C4-2B (cell line): ENCODE measurements around the gene NUDT7.

Experiments used
- H3K27ac ChIP-seq: fragments of 450-650 bp; 2 replicates; pipeline ENCODE4 v1.5.1; 2017
- ZFX ChIP-seq: fragments of 450-650 bp; IDR thresholded peaks from 2 replicates; pipeline ENCODE4 v1.6.1; 2017
- TF ChIP-seq, protein P1 (sequence below): fragments of 450-650 bp; conservative IDR thresholded peaks from 2 replicates; pipeline ENCODE4 v1.5.1; 2017; ENCODE audit warnings: mild to moderate bottlenecking

The NUDT7 gene

DNA sequence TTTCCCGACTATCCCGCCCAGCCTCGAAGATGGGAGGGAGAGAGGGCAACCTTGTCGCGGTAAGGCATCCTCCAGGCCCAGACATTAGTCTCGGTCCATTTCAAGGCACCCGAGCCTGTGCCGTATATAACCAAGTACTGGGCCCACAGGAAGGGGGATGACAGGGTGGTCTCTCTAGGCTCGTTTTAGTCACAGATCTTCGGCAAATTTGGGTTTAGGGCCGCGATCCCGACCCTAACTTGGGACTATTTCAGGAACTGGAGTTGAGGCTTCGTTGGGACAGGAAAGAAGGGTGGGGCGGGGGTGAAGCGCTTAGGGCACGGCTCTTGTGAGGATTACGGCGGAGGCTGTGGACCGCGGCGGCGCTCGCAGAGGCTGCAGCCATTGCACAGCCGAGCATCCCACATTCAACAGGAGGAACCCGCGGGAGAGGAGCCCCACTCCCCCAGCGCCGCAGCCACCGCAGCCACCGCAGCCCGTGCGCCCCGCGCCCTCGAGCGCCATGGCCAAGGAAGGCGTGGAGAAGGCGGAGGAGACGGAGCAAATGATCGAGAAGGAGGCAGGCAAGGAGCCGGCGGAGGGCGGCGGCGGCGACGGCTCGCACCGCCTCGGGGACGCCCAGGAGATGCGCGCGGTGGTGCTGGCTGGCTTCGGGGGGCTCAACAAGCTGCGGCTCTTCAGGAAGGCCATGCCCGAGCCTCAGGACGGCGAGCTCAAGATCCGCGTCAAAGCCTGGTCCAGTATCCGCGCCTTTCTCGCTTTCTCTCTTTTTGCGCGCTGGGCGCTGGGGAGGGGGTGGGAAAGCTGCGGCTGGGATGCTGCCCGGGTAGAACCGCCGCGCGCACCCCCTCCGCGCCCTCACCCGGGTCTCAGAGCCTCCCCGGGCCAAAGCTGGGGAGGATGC, 66.1 kb downstream of the NUDT7 start, which contains the start of gene VAT1L:
Gene VAT1L (plus strand): TSS at position 384 of the 904 bp plus-strand sequence. CDS start 119 bp downstream, at position 503.
- H3K27ac ChIP-seq, result no peak within 1 kb of the TSS
- no peak for TF ChIP-seq ZFX
- TF ChIP-seq, protein P1, sequence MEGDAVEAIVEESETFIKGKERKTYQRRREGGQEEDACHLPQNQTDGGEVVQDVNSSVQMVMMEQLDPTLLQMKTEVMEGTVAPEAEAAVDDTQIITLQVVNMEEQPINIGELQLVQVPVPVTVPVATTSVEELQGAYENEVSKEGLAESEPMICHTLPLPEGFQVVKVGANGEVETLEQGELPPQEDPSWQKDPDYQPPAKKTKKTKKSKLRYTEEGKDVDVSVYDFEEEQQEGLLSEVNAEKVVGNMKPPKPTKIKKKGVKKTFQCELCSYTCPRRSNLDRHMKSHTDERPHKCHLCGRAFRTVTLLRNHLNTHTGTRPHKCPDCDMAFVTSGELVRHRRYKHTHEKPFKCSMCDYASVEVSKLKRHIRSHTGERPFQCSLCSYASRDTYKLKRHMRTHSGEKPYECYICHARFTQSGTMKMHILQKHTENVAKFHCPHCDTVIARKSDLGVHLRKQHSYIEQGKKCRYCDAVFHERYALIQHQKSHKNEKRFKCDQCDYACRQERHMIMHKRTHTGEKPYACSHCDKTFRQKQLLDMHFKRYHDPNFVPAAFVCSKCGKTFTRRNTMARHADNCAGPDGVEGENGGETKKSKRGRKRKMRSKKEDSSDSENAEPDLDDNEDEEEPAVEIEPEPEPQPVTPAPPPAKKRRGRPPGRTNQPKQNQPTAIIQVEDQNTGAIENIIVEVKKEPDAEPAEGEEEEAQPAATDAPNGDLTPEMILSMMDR, result no peak

DNA sequence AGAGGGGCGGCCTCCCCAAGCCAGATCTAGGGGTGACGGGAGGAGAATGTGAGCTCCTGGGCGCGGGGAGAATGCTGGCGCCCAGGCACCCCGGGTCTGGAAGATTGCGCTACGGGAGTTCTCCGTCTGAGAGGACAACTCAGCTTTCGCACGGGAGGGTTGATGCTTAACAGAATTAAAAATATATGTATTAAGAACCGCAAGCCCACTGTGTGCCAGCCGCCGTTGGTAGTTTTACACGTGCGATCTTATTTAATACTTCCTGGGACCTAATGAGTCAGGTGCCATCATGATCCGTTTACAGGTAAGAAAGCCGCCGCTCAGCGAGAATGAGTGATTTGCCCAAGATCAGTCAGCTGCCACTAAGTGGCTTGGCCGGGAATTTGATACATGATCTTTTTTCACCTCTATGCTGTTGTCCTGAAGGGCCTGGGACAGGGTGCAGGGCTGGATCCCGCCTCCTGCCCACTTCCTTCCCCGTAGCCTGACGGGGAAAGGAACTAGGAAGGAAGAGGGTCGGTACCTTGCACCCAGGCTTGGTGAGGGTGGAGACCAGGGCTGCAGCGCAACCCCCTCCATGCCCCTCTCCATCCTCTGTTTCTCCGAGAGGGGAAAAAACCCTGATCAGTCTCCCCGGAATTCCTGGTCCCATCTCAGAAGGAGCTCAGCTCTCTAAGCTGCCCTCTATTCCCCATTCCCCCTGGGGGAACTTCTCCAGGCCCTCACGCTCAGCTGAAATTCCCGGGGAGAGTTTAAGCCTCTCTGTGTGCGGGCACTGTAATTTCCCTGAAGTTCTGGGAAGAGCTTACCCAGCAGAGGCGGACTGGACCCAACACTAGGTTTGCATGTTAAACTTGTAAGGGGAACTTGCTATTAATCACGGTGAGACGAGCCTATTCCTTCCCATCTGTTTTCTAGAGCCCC, 67.0 kb downstream of the NUDT7 start:
- no peak overlapping the region for H3K27ac ChIP-seq
- TF ChIP-seq, protein P1, result no peak
- no peak for TF ChIP-seq ZFX

DNA sequence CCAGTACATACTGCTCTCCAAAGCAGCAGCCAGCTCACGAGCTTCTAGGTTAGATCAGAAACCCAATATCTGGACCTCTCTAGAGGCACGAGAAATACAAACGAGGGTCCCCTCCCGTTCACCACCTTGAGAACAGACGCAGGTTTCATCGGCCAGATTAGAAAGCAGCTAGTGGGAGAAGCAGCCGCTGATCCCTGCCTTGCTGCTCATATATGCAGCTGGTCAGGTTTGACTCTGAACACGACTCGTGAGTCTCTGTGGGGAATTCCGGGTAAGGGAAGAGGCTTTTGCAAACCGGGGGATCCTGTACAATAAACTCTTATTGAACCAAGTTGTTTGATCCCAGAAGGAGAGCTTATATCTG, 67.7 kb downstream of the NUDT7 start:
- no peak overlapping the region for H3K27ac ChIP-seq
- no peak for TF ChIP-seq ZFX
- TF ChIP-seq, protein P1, result no peak

DNA sequence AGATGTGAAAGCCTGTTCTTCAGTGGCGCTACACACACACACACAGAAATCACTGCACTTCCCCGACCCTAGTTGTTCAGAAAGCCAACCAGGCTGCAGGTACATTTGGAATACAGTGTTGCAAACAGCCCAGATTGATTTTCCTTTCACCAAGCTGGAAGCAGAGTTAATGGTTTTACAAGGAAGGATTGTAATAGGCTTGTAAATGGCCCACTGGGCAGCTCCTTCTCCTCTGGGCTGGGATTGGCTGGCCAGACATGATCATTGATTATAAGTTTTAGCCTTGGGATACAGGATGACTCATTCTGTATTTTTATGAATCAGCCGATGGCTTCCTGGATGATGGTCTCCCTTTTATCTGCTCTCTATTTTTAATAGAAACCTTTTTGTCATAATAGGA, 68.6 kb downstream of the NUDT7 start:
- no peak for TF ChIP-seq ZFX
- TF ChIP-seq, protein P1, result no peak
- H3K27ac ChIP-seq, result no peak overlapping the region
